ENCODE results near the gene ABCD2. TPM values are rescaled to one million over a fixed set of nuclear protein-coding genes. Genes with fewer than 3 reads are reported as not detected.

The ABCD2 gene
- total RNA-seq, 4 donors from 2014 or later: 0.35 to 2.6 (median 1.7) TPM

GRCh38 chr12:39505023-39505422, 114.6 kb downstream of the ABCD2 start:
- Histone ChIP-seq H3K36me3 (no peaks in the 10 kb centered on the region), H3K27ac (no peak overlapping the region), H3K4me1 (no peaks in the 10 kb centered on the region), H3K9me3 (no peaks in the 10 kb centered on the region), H3K27me3 (no peaks in the 10 kb centered on the region), H3K4me3 (no peak overlapping the region)
- ATAC-seq: no peak
- no peak for TF ChIP-seq POLR2AphosphoS5 (IDR thresholded peaks at IDR 0.05)
- no peak for TF ChIP-seq POLR2A (IDR thresholded peaks at IDR 0.05)
- TF ChIP-seq CTCF (IDR thresholded peaks at IDR 0.05): no peak
- TF ChIP-seq EP300 (IDR thresholded peaks at IDR 0.05): no peak
- 52 to 76% methylated on average over 2 of the region's 2 CpGs for WGBS, 2 donors (ENCODE audit: low coverage in 1 of 2)

- no peak overlapping the region for H3K27ac ChIP-seq
- 91 to 100% methylated on average over 1 of the region's 1 CpG for WGBS, 2 donors (ENCODE audit: low coverage in 1 of 2)
- no peaks in the 10 kb centered on the region for H3K27me3 ChIP-seq
- H3K9me3 ChIP-seq: no peaks in the 10 kb centered on the region
- H3K4me3 ChIP-seq: no peak overlapping the region
- no peaks in the 10 kb centered on the region for H3K4me1 ChIP-seq
- no peak for ATAC-seq
- TF ChIP-seq POLR2AphosphoS5 (IDR thresholded peaks at IDR 0.05) (no peak), EP300 (IDR thresholded peaks at IDR 0.05) (no peak), CTCF (IDR thresholded peaks at IDR 0.05) (no peak), POLR2A (IDR thresholded peaks at IDR 0.05) (no peak)
- H3K36me3 ChIP-seq: no peaks in the 10 kb centered on the region
These were observed 116.2 kb downstream of the ABCD2 start for GRCh38 chr12:39503439-39503838.

- no peaks in the 10 kb centered on the region for H3K36me3 ChIP-seq
- H3K4me3 ChIP-seq: no peak overlapping the region
- no peak for ATAC-seq
- no peak overlapping the region for H3K27ac ChIP-seq
- H3K9me3 ChIP-seq: no peaks in the 10 kb centered on the region
- no peaks in the 10 kb centered on the region for H3K4me1 ChIP-seq
- WGBS, 2 donors (ENCODE audit: low coverage in 1 of 2): 82 to 100% methylated on average over 1 of the region's 1 CpG
- H3K27me3 ChIP-seq: no peaks in the 10 kb centered on the region
- TF ChIP-seq EP300 (IDR thresholded peaks at IDR 0.05) (no peak), POLR2A (IDR thresholded peaks at IDR 0.05) (no peak), CTCF (IDR thresholded peaks at IDR 0.05) (no peak), POLR2AphosphoS5 (IDR thresholded peaks at IDR 0.05) (no peak)
These were observed 116.9 kb downstream of the ABCD2 start for GRCh38 chr12:39502726-39503125.

Small RNAs within 50 kb of the gene (small RNA-seq; reads per million reads assigned to genes)
- 0 reads per million in 4 donors for gene AC121334.2

Other genes starting within 250 kb of the ABCD2 start
- gene KIF21A, start 176.7 kb downstream of the ABCD2 start, total RNA-seq: 10 to 100 TPM in 2 of 4 donors, 1 to 10 TPM in 2; 6.7 to 27.2 (median 10.9) TPM

All from gastroesophageal sphincter (tissue), 4 donors.